WTC11 (cell line): ENCODE measurements around the gene RAET1E.
"Not testable (repeated sequence)": the region's sequence is repeated elsewhere in the genome, so short reads cannot be mapped to it uniquely, and the experiment has no call there.

ENCODE experiments used
- CREB1 ChIP-seq: sonication (generic); formaldehyde crosslinking; IDR thresholded peaks from 2 replicates; pipeline ENCODE4 v1.8.0; 2023; ENCODE audit warnings: mild to moderate bottlenecking, missing genetic modification reagents
- CTCF ChIP-seq: fragments of 200-600 bp; IDR thresholded peaks from 2 replicates; pipeline ENCODE4 v1.8.0; 2022; ENCODE audit warnings: antibody characterized with exemption
- FOXP1 ChIP-seq: sonication (generic); formaldehyde crosslinking; IDR thresholded peaks from 2 replicates; pipeline ENCODE4 v1.8.0; 2022; ENCODE audit warnings: missing genetic modification reagents, mild to moderate bottlenecking, moderate library complexity, borderline replicate concordance
- HMGXB4 ChIP-seq: sonication (generic); formaldehyde crosslinking; IDR thresholded peaks from 2 replicates; pipeline ENCODE4 v1.8.1; 2023; ENCODE audit warnings: mild to moderate bottlenecking, moderate library complexity, missing genetic modification reagents
- NFE2L1 ChIP-seq: sonication (generic); formaldehyde crosslinking; IDR thresholded peaks from 2 replicates; pipeline ENCODE4 v1.8.1; 2023; ENCODE audit warnings: missing genetic modification reagents
- SMAD3 ChIP-seq: sonication (generic); formaldehyde crosslinking; IDR thresholded peaks from 2 replicates; pipeline ENCODE4 v1.8.0; 2022; ENCODE audit warnings: missing genetic modification reagents, mild to moderate bottlenecking, borderline replicate concordance
- TEAD4 ChIP-seq: sonication (generic); formaldehyde crosslinking; IDR thresholded peaks from 2 replicates; pipeline ENCODE4 v1.8.0; 2022; ENCODE audit warnings: mild to moderate bottlenecking, missing genetic modification reagents
- ZBTB43 ChIP-seq: sonication (generic); formaldehyde crosslinking; IDR thresholded peaks from 2 replicates; pipeline ENCODE4 v1.8.1; 2023; ENCODE audit warnings: mild to moderate bottlenecking, missing genetic modification reagents
- ZNF416 ChIP-seq: fragments of 250-450 bp; sonication (Bioruptor Pico); IDR thresholded peaks from 2 replicates; pipeline ENCODE4 v1.9.0; 2021; ENCODE audit warnings: mild to moderate bottlenecking, inconsistent platforms

GRCh38 chr6:149862424-149862738 lies 35.5 kb downstream of the RAET1E start:
- not testable (repeated sequence) for TF ChIP-seq ZBTB43 (CRISPR knock-in tag); CREB1 (CRISPR knock-in tag); FOXP1 (CRISPR knock-in tag); NFE2L1; CTCF; HMGXB4; TEAD4 (CRISPR knock-in tag); SMAD3; ZNF416 (CRISPR knock-in tag)
